ENCODE measurements around the gene SCN9A. TPM values are rescaled to one million over a fixed set of nuclear protein-coding genes. Genes with fewer than 3 reads are reported as not detected.

SCN9A gene
- total and polyA plus RNA-seq, 2 of the 8 experiments (the other 6 are each of a cell fraction or from before 2014, with no cell fraction given) = 1.6 to 6.2 TPM

DNA sequence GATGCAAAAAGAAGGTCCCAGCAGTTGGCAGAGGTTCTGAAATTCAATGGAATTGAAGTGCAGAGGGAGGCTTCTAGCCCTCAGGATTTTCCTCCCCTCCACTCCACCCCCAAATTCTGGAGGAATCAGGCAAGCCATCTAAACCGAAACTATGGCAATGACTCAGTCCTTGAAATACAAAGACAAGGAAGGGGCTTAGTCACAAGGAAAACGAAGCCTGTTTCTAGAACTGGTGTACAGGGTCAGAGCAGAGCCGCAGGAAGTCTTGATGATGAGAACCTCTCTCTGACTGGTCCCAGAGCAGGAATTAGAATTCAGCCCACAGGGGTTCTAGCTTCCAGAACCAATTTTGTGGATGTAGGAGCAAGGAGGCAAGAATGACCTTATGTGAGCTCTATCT is 136.2 kb downstream of the SCN9A start:
- POLR2A ChIA-PET (ENCODE audit: partially characterized antibody) = no interaction called here
- H3K23me2 ChIP-seq (ENCODE audit: low read depth, low read length) = no peaks in the 10 kb centered on the region
- H4K20me1 ChIP-seq (replicated peaks in 1 of 2; ENCODE audit: control insufficient read depth in 1 of 2, insufficient read depth in 2 of 2, low read length in 2 of 2) = no peaks in the 10 kb centered on the region
- H3K4ac ChIP-seq (replicated peaks; ENCODE audit: insufficient read length, low read depth, low read length) = no peak overlapping the region
- CTCF ChIA-PET (ENCODE audit: partially characterized antibody) = interaction anchor here (0.9 kb wide), 1 partner anchor 121 kb away, joined by 3 read pairs; no protein-coding TSS in a partner anchor
- H3K9me3 ChIP-seq (ENCODE audit: insufficient read depth in 2 of 2, low read depth in 1 of 2, low read length in 1 of 2) = no peaks in the 10 kb centered on the region
- no peak overlapping the region for H2BK20ac ChIP-seq (ENCODE audit: low read length)
- no peak overlapping the region for H2BK120ac ChIP-seq (replicated peaks; ENCODE audit: low read depth, low read length)
- no peak overlapping the region for H2BK5ac ChIP-seq (ENCODE audit: low read depth, low read length)
- no peak overlapping the region for H2AFZ ChIP-seq (ENCODE audit: low read length)
- no peaks in the 10 kb centered on the region for H3K79me1 ChIP-seq (ENCODE audit: low read depth, low read length)
- H3K9ac ChIP-seq (replicated peaks in 1 of 4; ENCODE audit: extremely low read depth in 1 of 4, low read depth in 3 of 4, low read length in 3 of 4) = no peak overlapping the region
- H2AK5ac ChIP-seq (ENCODE audit: low read depth, low read length) = no peak overlapping the region
- no peak overlapping the region for H3K14ac ChIP-seq (ENCODE audit: insufficient read length)
- TF ChIP-seq KDM4A (IDR thresholded peaks at IDR 0.05; ENCODE audit: low read depth, low read length, severe bottlenecking) (no peak), KDM5A (IDR thresholded peaks at IDR 0.05; ENCODE audit: low read length) (no peak), SIN3A (conservative IDR thresholded peaks at IDR 0.05 in 1 of 2, IDR thresholded peaks at IDR 0.05 in 1 of 2; ENCODE audit: low read depth in 1 of 2, low read length in 2 of 2) (no peak), PHF8 (conservative IDR thresholded peaks at IDR 0.05; ENCODE audit: low read depth, low read length) (no peak), TEAD4 (IDR thresholded peaks at IDR 0.05; ENCODE audit: low read depth, low read length) (no peak), CTCF (IDR thresholded peaks at IDR 0.05; ENCODE audit: control extremely low read depth in 1 of 3, insufficient read depth in 1 of 3, low read depth in 1 of 3, low read length in 3 of 3) (no peak), CREB1 (IDR thresholded peaks at IDR 0.05) (no peak), MAFK (IDR thresholded peaks at IDR 0.05; ENCODE audit: low read depth, low read length) (no peak), HDAC2 (IDR thresholded peaks at IDR 0.05; ENCODE audit: borderline replicate concordance in 1 of 2, low read depth in 2 of 2, low read length in 2 of 2) (no peak)
- TF ChIP-seq, protein P1, sequence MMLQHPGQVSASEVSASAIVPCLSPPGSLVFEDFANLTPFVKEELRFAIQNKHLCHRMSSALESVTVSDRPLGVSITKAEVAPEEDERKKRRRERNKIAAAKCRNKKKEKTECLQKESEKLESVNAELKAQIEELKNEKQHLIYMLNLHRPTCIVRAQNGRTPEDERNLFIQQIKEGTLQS (IDR thresholded peaks at IDR 0.05; ENCODE audit: insufficient read depth, low read depth, low read length) = no peak
- H3K4me2 ChIP-seq (ENCODE audit: insufficient read depth in 1 of 2, low read depth in 2 of 2, low read length in 2 of 2) = no peak overlapping the region
- WGBS, 2 experiments (ENCODE audit: extremely low coverage in 1 of 2, insufficient coverage in 1 of 2, insufficient read length in 1 of 2, insufficient replicate concordance in 2 of 2, low coverage in 1 of 2, low lambda C conversion rate in 2 of 2, missing lambda C conversion rate in 1 of 2) = 89% methylated on average over 3 of the region's 3 CpGs; no CpG with 5 or more reads in 1 of the 2 experiments
- H4K91ac ChIP-seq (replicated peaks; ENCODE audit: insufficient read length, low read length) = no peak overlapping the region
- H3K4me3 ChIP-seq (ENCODE audit: extremely low read depth in 1 of 4, insufficient read depth in 2 of 4, low read depth in 3 of 4, low read length in 4 of 4) = no peak overlapping the region
- no peaks in the 10 kb centered on the region for H3K36me3 ChIP-seq (ENCODE audit: control insufficient read depth in 2 of 4, insufficient read depth in 4 of 4, low read length in 3 of 4)
- H3K4me1 ChIP-seq (replicated peaks in 1 of 4; ENCODE audit: control insufficient read depth in 3 of 4, insufficient read depth in 4 of 4, low read length in 3 of 4) = no peaks in the 10 kb centered on the region
- no peak overlapping the region for H2BK12ac ChIP-seq (ENCODE audit: low read depth, low read length)
- DNase-seq (ENCODE audit: low read depth in 1 of 2, low spot score in 2 of 2) (peak in 1 of 2 experiments; percentile 21), FAIRE-seq (no peak)
- H3K23ac ChIP-seq (ENCODE audit: insufficient read length) = no peak overlapping the region
- no peak overlapping the region for H4K8ac ChIP-seq (ENCODE audit: extremely low read depth, insufficient read depth, low read length)
- no peak overlapping the region for H4K5ac ChIP-seq (ENCODE audit: insufficient read length, low read depth, low read length)
- H3K27ac ChIP-seq (ENCODE audit: low read depth, low read length) = no peak overlapping the region
- H3K27me3 ChIP-seq (replicated peaks in 1 of 4; ENCODE audit: control insufficient read depth in 3 of 4, extremely low read depth in 1 of 4, insufficient read depth in 3 of 4, low read length in 3 of 4) = no peaks in the 10 kb centered on the region
- no peak overlapping the region for H3K18ac ChIP-seq (ENCODE audit: extremely low read depth, low read length)
- H2BK15ac ChIP-seq (ENCODE audit: low read length) = no peak overlapping the region
- no peak overlapping the region for H3K56ac ChIP-seq (replicated peaks; ENCODE audit: insufficient read length, low read depth, low read length)
- H3K79me2 ChIP-seq (ENCODE audit: control insufficient read depth in 1 of 2, insufficient read depth in 2 of 2, low read length in 2 of 2) = no peaks in the 10 kb centered on the region

Measured in H1 (cell line).